Astrocyte of the cerebellum (primary cell): ENCODE measurements around the gene ZC3H4.
"Not testable (repeated sequence)": the region's sequence is repeated elsewhere in the genome, so short reads cannot be mapped to it uniquely, and the experiment has no call there.

ENCODE experiments used
- DNase-seq: peaks from one replicate; pipeline ENCODE4 v3.0.0-alpha.2; 2011; ENCODE audit warnings: low read depth
- H3K4me3 ChIP-seq: 2 replicates; pipeline ENCODE4 v1.5.1; 2011; ENCODE audit warnings: mild to moderate bottlenecking, low read depth, low read length, moderate library complexity
- CTCF ChIP-seq: IDR thresholded peaks from 2 replicates; pipeline ENCODE4 v1.5.1; 2012; ENCODE audit warnings: low read length, low read depth, moderate library complexity, mild to moderate bottlenecking; ENCODE audit errors: missing control alignments
- in situ Hi-C: cut with HindIII; loops from 2 replicates; pipeline ENCODE4 v1.10.0; 2017; ENCODE audit warnings: low sequenced_read_pairs

ZC3H4 gene

GRCh38 chr19:47056411-47056810 lies 57.2 kb downstream of the ZC3H4 start:
- no peak for TF ChIP-seq CTCF
- no peak overlapping the region for H3K4me3 ChIP-seq
- in situ Hi-C loops: no loop called here
- no peak for DNase-seq

- DNase-seq, H3K4me3 ChIP-seq, in situ Hi-C loops: not testable (repeated sequence)
Measured at GRCh38 chr19:47050562-47050961, 63.0 kb downstream of the ZC3H4 start.

- DNase-seq: peak; percentile 35
- no peak overlapping the region for H3K4me3 ChIP-seq
- TF ChIP-seq CTCF: no peak
- in situ Hi-C loops: no loop called here
Measured at GRCh38 chr19:47049307-47049700, 64.3 kb downstream of the ZC3H4 start.

GRCh38 chr19:47047763-47048405 lies 65.7 kb downstream of the ZC3H4 start:
- in situ Hi-C loops: no loop called here
- DNase-seq: peak; percentile 72

GRCh38 chr19:47047272-47047762 lies 66.3 kb downstream of the ZC3H4 start:
- in situ Hi-C loops: no loop called here
- no peak for TF ChIP-seq CTCF
- DNase-seq: no peak
- H3K4me3 ChIP-seq: peak overlapping the region; percentile 81

More at GRCh38 chr19:47047763-47048405, 65.7 kb downstream of the ZC3H4 start:
- H3K4me3 ChIP-seq: peak overlapping the region; percentile 81
- TF ChIP-seq CTCF: no peak

GRCh38 chr19:47045867-47046470 lies 67.6 kb downstream of the ZC3H4 start:
- in situ Hi-C loops: no loop called here
- H3K4me3 ChIP-seq: no peak overlapping the region
- no peak for TF ChIP-seq CTCF
- no peak for DNase-seq
